GM19023 (cell line): Measurements from ENCODE around the gene ARF5.
A peak's percentile ranks its signal among the peaks of the same experiment; 100 is the strongest.

Experiments
- ATAC-seq: cut with Tn5 transposase; IDR thresholded peaks from one replicate; pipeline ENCODE4 v1.9.1; 2021; ENCODE audit warnings: mild to moderate bottlenecking, moderate library complexity; ENCODE audit not compliant: unreplicated experiment

The ARF5 gene

GRCh38 chr7:127587663-127588018 lies 570 bp upstream of the ARF5 start:
- no peak for ATAC-seq

- peak; percentile 12 for ATAC-seq
Measured at GRCh38 chr7:127588697-127589482, 679 bp downstream of the ARF5 start.

- ATAC-seq, result no peak
Measured at GRCh38 chr7:127589896-127590295, 1.7 kb downstream of the ARF5 start.

DNA sequence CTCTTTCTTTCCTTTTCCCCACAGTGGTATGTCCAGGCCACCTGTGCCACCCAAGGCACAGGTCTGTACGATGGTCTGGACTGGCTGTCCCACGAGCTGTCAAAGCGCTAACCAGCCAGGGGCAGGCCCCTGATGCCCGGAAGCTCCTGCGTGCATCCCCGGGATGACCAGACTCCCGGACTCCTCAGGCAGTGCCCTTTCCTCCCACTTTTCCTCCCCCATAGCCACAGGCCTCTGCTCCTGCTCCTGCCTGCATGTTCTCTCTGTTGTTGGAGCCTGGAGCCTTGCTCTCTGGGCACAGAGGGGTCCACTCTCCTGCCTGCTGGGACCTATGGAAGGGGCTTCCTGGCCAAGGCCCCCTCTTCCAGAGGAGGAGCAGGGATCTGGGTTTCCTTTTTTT lies 3.0 kb downstream of the ARF5 start:
- ATAC-seq, result no peak

DNA sequence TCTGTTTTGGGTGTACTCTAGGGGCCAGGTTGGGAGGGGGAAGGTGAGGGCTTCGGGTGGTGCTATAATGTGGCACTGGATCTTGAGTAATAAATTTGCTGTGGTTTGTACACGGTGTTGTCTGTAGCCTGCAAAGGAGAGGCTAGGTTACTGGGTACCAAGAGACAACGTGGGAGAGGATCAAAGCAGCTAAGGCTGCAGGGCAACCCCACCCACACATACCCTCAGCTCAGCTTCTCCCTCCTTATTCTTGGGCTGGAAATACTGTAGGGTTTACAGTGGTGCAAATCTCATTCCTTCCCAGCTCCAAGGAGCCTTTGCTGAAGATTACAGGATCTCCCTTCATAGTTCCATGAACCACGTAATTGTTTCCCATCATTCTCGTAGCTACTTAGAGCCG lies 3.4 kb downstream of the ARF5 start:
- no peak for ATAC-seq

DNA sequence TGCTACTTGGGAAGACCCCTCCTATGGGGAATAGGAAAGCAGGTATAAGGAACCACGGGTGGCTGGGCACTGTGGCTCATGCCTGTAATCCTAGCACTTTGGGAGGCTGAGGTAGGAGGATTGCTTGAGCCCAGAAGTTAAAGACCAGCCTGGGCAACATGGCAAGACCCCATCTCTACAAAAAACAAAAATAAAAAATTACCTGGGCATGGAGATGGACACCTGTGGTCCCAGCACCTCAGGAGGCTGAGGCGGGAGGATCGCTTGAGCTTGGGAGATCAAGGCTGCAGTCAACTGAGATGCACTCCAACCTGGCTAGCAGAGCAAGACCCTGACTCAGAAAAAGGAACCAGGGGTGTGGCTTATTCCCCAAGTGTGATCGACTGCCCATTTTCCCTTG lies 4.3 kb downstream of the ARF5 start:
- no peak for ATAC-seq

DNA sequence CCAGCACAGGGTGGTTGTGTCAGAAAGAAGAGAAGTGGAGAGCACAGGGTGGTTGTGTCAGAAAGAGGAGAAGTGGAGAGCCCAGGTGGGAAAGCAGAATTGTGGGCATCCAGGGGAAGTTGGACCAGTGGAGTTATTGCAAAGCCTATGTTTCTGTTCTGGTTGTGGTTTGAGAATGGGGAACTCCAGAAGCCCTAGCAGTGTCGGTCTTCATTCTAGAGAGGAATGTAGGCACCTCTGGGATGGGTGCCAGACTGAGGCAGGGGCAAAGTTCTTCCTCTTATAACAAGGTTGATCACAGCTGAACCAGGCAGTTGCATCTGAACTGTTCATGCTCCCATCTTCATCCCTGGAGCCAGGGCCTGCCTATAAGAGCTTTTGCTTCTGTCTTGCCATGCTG lies 6.3 kb downstream of the ARF5 start:
- no peak for ATAC-seq

- ATAC-seq, result no peak
Measured at GRCh38 chr7:127595737-127596136, 7.5 kb downstream of the ARF5 start.

- ATAC-seq, result no peak
Measured at GRCh38 chr7:127598318-127598717, 10.1 kb downstream of the ARF5 start.

DNA sequence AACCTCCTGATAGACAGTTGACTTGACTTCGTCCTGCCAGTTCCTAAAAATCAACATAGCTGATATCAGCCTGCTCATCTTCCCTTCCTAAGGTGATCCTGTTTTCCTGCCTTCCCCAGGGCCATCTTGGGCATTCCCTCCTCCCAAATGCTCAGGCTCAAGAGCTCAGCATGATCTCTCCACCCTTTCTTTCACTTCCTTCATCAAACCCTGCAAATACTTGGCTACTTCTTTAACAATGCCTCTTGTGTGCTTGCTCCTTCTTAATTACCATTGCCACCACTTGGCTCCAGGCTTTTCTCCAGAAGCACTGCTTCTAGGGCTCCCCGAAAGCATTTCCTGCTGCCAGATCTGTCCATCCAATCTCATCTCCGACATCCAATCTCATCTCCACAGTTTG lies 12.7 kb downstream of the ARF5 start:
- ATAC-seq, result no peak

GRCh38 chr7:127608446-127608845 lies 20.2 kb downstream of the ARF5 start:
- no peak for ATAC-seq

- no peak for ATAC-seq
Measured at GRCh38 chr7:127609297-127609696, 21.1 kb downstream of the ARF5 start.

DNA sequence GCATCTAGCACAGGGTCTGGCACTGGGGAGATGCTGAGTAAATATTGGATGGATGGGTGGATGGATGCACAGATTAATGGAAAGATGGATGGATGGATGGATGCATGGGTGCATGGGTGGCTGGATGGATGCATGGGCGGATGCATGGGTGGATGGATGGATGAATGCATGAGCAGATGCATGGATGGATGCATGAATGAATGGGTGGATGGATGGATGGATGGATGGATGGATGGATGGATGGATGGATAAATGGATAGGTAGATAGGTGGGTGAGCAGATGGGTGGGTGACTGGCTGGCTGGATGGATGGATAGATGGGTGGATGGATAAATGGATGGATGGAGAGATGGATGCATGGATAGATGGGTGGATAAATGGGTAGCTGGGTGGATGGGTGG lies 24.1 kb downstream of the ARF5 start:
- no peak for ATAC-seq

- no peak for ATAC-seq
Measured at GRCh38 chr7:127616724-127617123, 28.5 kb downstream of the ARF5 start.

GRCh38 chr7:127618042-127618441 lies 29.8 kb downstream of the ARF5 start, which contains the start of gene PAX4:
PAX4 (minus strand) TSS chr7:127618142; CDS start chr7:127615928, 2,214 bp downstream.
- ATAC-seq, result no peak

- ATAC-seq, result no peak
Measured at GRCh38 chr7:127618775-127619174, 30.6 kb downstream of the ARF5 start.

GRCh38 chr7:127619681-127620405 lies 31.6 kb downstream of the ARF5 start:
- ATAC-seq, result no peak

GRCh38 chr7:127620406-127621233 lies 32.4 kb downstream of the ARF5 start:
- ATAC-seq, result no peak

DNA sequence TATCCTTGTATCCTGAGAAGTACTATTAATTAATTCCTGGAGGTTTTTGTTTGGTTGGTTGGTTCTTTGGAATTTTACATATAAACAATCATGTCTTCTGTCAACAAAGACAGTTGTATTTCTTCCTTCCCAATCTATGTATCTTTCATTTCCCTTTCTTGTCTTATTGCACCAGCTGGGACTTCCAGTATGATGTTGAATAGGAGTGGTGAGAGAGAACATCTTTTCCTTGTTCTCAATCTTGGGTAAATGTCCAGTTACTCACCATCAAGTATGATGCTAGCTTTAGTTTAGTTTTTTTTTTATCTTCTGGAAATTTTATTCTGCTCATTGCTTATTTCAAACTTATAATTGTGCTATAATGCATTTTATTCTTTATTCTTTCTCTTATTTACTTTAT lies 37.1 kb downstream of the ARF5 start:
- ATAC-seq, result no peak

GRCh38 chr7:127628445-127628844 lies 40.2 kb downstream of the ARF5 start:
- ATAC-seq, result no peak

DNA sequence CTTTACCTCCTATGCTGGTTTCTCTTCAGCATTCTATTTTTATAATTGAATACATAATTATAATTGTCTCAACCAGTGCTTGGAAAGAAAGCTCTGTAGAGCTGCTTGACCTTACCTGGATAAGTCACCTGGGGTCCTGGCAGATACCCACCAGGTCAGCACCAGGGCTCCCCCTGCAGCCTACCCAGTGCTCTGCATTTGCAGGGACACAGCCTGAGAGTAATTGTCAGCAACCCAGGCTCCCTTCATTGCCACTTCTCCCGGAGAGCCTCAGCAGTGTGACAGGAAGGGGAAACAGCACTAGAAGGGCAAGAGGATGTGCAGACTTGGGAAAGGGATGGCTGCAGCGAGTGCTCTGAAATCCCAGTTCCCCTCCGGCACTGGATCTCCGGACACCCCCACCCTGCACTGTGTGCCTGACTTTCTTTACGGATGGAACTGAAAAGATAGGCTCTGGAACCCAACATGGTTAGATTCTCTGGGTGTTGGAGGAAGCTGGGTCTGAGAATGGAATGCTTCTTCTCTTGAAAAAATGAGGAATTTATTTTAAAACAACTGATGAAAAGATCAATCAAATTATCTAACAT lies 41.1 kb downstream of the ARF5 start:
- no peak for ATAC-seq
